Thoracic aorta (tissue), 2 donors: Measurements from ENCODE around the gene DNASE1. TPM values are rescaled to one million over a fixed set of nuclear protein-coding genes. Genes with fewer than 3 reads are reported as not detected.

Experiments
- ATAC-seq: fragments of 150-250 bp; one replicate; pipeline ENCODE4 v1.8.0; 2017; ENCODE audit warnings: low read depth; ENCODE audit not compliant: insufficient number of reproducible peaks, low FRiP score
- DNase-seq: peaks from one replicate; pipeline ENCODE4 v3.0.0-alpha.2; 2020; ENCODE audit warnings: low spot score
- H3K27ac ChIP-seq, 2 donors: fragments of 200-600 bp; sonication (generic); 1 replicate in 1 of 2; 2 replicates in 1 of 2; pipeline ENCODE4 v1.5.1; 2016; ENCODE audit warnings: mild to moderate bottlenecking in 2 of 2, moderate library complexity in 2 of 2
- H3K27me3 ChIP-seq: fragments of 200-600 bp; sonication (generic); replicated peaks from 2 replicates; pipeline ENCODE4 v1.6.0; 2016; ENCODE audit warnings: mild to moderate bottlenecking; ENCODE audit not compliant: insufficient read depth
- H3K36me3 ChIP-seq: fragments of 200-600 bp; sonication (generic); one replicate; pipeline ENCODE4 v1.5.1; 2016
- H3K4me1 ChIP-seq, 2 donors: fragments of 200-600 bp; sonication (generic); 1 replicate in 1 of 2; 2 replicates in 1 of 2; pipeline versions ENCODE4 v1.5.1 to v1.6.0; 2016; ENCODE audit warnings: low read depth in 2 of 2, mild to moderate bottlenecking in 1 of 2; ENCODE audit not compliant: control insufficient read depth in 1 of 2
- H3K4me3 ChIP-seq: fragments of 200-600 bp; sonication (generic); 2 replicates; pipeline ENCODE4 v1.5.1; 2016; ENCODE audit warnings: mild to moderate bottlenecking
- H3K9me3 ChIP-seq: fragments of 200-600 bp; sonication (generic); 2 replicates; pipeline ENCODE4 v1.5.1; 2016
- CTCF ChIP-seq: fragments of 200-600 bp; sonication (generic); IDR thresholded peaks from one replicate; pipeline ENCODE4 v1.5.1; 2019; ENCODE audit warnings: antibody characterized with exemption
- total RNA-seq, 2 donors: library from RNA; depleted of rRNA; stranded (reverse); fragments of >200 nt; gene quantifications; one replicate each; pipeline versions ENCODE4 v1.1.0 to v1.2.3, GENCODE V29; 2016

The DNASE1 gene
- total RNA-seq, 2 donors from 2014 or later = 17.4 to 22.9 TPM

- TF ChIP-seq CTCF = no peak
- H3K36me3 ChIP-seq = peaks cover 43% of the 10 kb centered on the region
Measured at GRCh38 chr16:3673676-3674377, 19.3 kb downstream of the DNASE1 start.

DNA sequence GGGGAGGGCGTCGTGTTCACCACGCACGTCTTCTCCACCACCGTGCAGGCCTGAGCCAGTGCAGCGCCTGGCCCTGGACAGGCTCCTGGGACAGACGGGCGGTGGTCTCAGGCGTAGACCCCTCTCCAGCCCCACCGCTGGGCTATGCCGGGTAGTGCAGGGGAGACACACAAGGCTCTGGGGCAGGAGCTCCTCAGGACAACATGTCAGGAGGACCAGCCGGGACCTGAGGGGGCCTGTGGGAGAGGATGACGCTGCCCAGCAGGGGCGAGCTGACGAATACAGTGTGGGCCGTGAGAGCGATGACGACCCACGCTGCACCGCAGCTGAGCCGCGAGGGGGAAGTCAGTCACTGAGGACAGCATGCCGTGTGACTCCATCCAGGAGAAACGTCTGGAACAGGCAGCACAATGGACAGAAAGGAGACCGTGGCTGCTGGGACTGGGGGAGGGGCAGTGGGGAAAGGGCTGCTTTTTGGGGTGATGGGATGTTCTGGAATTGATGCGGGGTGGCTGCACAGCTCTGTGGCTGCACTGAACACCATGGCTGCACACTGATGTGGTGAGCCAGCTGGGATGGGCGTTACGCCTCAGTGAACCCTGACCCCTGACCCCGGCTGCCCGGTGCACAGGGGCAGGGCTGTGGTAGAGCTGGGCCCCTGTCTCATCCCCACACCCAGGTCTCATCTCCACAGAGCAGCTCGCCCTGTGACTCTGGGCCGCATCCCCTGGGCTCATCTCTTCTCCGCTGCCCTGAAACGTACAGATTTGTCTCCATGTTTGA lies 20.2 kb downstream of the DNASE1 start:
- Histone ChIP-seq H3K4me3 (no peak overlapping the region), H3K9me3 (no peaks in the 10 kb centered on the region), H3K27ac (no peak overlapping the region), H3K36me3 (peaks cover 50% of the 10 kb centered on the region), H3K4me1 (no peaks in the 10 kb centered on the region), H3K27me3 (no peaks in the 10 kb centered on the region)
- TF ChIP-seq CTCF = no peak
- ATAC-seq (no peak), DNase-seq (no peak)

More at GRCh38 chr16:3673676-3674377, 19.3 kb downstream of the DNASE1 start:
- no peak overlapping the region for H3K4me3 ChIP-seq
- ATAC-seq = no peak
- DNase-seq = no peak
- no peak overlapping the region for H3K27ac ChIP-seq
- H3K27me3 ChIP-seq = no peaks in the 10 kb centered on the region
- no peaks in the 10 kb centered on the region for H3K9me3 ChIP-seq
- no peaks in the 10 kb centered on the region for H3K4me1 ChIP-seq

DNA sequence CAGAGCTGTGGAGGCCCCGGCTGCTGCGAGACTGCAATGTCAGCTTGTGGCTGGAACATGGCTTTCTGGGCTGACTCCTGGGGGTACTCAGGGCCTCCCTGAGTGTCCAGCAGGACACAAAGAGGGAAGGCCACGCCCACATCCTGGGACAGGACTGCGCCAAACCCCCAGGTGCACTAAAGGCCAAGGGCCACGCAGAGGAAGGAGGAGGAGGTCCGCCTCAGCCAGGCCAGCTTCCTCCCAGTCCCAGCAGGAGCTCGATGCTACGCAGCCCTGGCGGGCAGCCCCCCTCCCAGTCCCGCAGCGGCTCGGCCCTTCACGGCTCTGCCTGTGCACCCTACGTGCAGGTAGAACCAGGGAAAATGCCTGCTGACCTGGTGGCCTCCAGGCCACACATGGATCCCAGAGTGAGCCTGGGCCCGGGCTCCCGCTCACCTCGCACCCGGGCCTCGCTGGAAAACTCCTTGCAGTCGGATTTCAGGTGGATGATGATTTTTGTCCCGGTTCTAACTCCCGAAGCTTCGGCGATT lies 21.2 kb downstream of the DNASE1 start:
- no peak for DNase-seq
- Histone ChIP-seq H3K4me1 (no peaks in the 10 kb centered on the region), H3K27ac (no peak overlapping the region), H3K27me3 (no peaks in the 10 kb centered on the region), H3K36me3 (peaks cover 49% of the 10 kb centered on the region), H3K4me3 (no peak overlapping the region), H3K9me3 (no peaks in the 10 kb centered on the region)
- no peak for ATAC-seq
- no peak for TF ChIP-seq CTCF

- no peak for TF ChIP-seq CTCF
- Histone ChIP-seq H3K4me1 (no peaks in the 10 kb centered on the region), H3K9me3 (no peaks in the 10 kb centered on the region), H3K4me3 (no peak overlapping the region), H3K36me3 (peaks cover 52% of the 10 kb centered on the region), H3K27ac (no peak overlapping the region), H3K27me3 (no peaks in the 10 kb centered on the region)
- DNase-seq (no peak), ATAC-seq (no peak)
Measured at GRCh38 chr16:3677994-3678393, 23.5 kb downstream of the DNASE1 start.

GRCh38 chr16:3681206-3681605 lies 26.7 kb downstream of the DNASE1 start:
- no peak overlapping the region for H3K4me3 ChIP-seq
- DNase-seq (no peak), ATAC-seq (no peak)
- no peaks in the 10 kb centered on the region for H3K9me3 ChIP-seq
- H3K4me1 ChIP-seq = no peaks in the 10 kb centered on the region
- no peak overlapping the region for H3K27ac ChIP-seq
- TF ChIP-seq CTCF = no peak
- H3K27me3 ChIP-seq = no peaks in the 10 kb centered on the region
- H3K36me3 ChIP-seq = peaks cover 38% of the 10 kb centered on the region
